H9 (cell line): ENCODE data around the gene MYOZ3. TPM values are rescaled to one million over a fixed set of nuclear protein-coding genes. Genes with fewer than 3 reads are reported as not detected.

Experiments
- DNase-seq: peaks from one replicate; pipeline ENCODE4 v3.0.0-alpha.2; 2017
- H2AFZ ChIP-seq: one replicate; pipeline ENCODE4 v1.6.1; 2013; ENCODE audit warnings: mild to moderate bottlenecking, low read length, control low read depth, moderate library complexity
- H2AK5ac ChIP-seq: 2 replicates; pipeline ENCODE4 v1.6.1; 2013; ENCODE audit warnings: low read length, control low read depth, mixed read lengths; ENCODE audit not compliant: insufficient read length
- H2BK120ac ChIP-seq: one replicate; pipeline ENCODE4 v1.6.1; 2013; ENCODE audit warnings: low read depth, mild to moderate bottlenecking, low read length, control low read depth, inconsistent platforms; ENCODE audit not compliant: poor library complexity, severe bottlenecking
- H2BK12ac ChIP-seq: 2 replicates; pipeline ENCODE4 v1.6.1; 2013; ENCODE audit warnings: low read length, control low read depth, mixed read lengths, low read depth; ENCODE audit not compliant: insufficient read length
- H2BK15ac ChIP-seq: 2 replicates; pipeline ENCODE4 v1.6.1; 2013; ENCODE audit warnings: low read depth, low read length, control low read depth
- H2BK20ac ChIP-seq: one replicate; pipeline ENCODE4 v1.6.1; 2013; ENCODE audit warnings: low read depth, mild to moderate bottlenecking, low read length, control low read depth, inconsistent platforms; ENCODE audit not compliant: poor library complexity, severe bottlenecking
- H2BK5ac ChIP-seq: 2 replicates; pipeline ENCODE4 v1.6.1; 2013; ENCODE audit warnings: low read length, control low read depth, mixed read lengths; ENCODE audit not compliant: insufficient read length
- H3K14ac ChIP-seq: 2 replicates; pipeline ENCODE4 v1.6.1; 2013; ENCODE audit warnings: low read length, control low read depth; ENCODE audit not compliant: insufficient read depth
- H3K18ac ChIP-seq: 2 replicates; pipeline ENCODE4 v1.6.1; 2013; ENCODE audit warnings: low read depth, mild to moderate bottlenecking, mixed read lengths, low read length, control low read depth; ENCODE audit not compliant: insufficient read length
- H3K23ac ChIP-seq: 2 replicates; pipeline ENCODE4 v1.6.1; 2013; ENCODE audit warnings: low read length, control low read depth, mixed read lengths, low read depth; ENCODE audit not compliant: insufficient read length
- H3K23me2 ChIP-seq: 2 replicates; pipeline ENCODE4 v1.6.1; 2013; ENCODE audit warnings: low read depth, mild to moderate bottlenecking, mixed read lengths, low read length, control low read depth; ENCODE audit not compliant: insufficient read length, poor library complexity, severe bottlenecking
- H3K27ac ChIP-seq: 2 replicates; pipeline ENCODE4 v1.5.1; 2013; ENCODE audit warnings: low read length, control low read depth, mixed read lengths, low read depth; ENCODE audit not compliant: insufficient read length
- H3K27me3 ChIP-seq: 2 replicates; pipeline ENCODE4 v1.6.1; 2013; ENCODE audit warnings: low read length, control low read depth, inconsistent platforms; ENCODE audit not compliant: insufficient read depth
- H3K4ac ChIP-seq: 2 replicates; pipeline ENCODE4 v1.6.1; 2013; ENCODE audit warnings: low read depth, mild to moderate bottlenecking, control low read depth, inconsistent platforms, low read length, moderate library complexity
- H3K4me1 ChIP-seq: 2 replicates; pipeline ENCODE4 v1.6.1; 2013; ENCODE audit warnings: low read length, control low read depth, inconsistent platforms; ENCODE audit not compliant: insufficient read depth
- H3K4me2 ChIP-seq: 2 replicates; pipeline ENCODE4 v1.6.1; 2013; ENCODE audit warnings: low read length, control low read depth, mixed read lengths; ENCODE audit not compliant: insufficient read length, insufficient read depth
- H3K56ac ChIP-seq: 2 replicates; pipeline ENCODE4 v1.6.1; 2013; ENCODE audit warnings: low read depth, mild to moderate bottlenecking, mixed read lengths, low read length, control low read depth; ENCODE audit not compliant: insufficient read length
- H3K79me1 ChIP-seq: 2 replicates; pipeline ENCODE4 v1.6.1; 2013; ENCODE audit warnings: low read depth, mild to moderate bottlenecking, moderate library complexity, low read length, control low read depth, inconsistent platforms; ENCODE audit not compliant: insufficient read depth, poor library complexity, severe bottlenecking
- H3K79me2 ChIP-seq: 2 replicates; pipeline ENCODE4 v1.6.1; 2013; ENCODE audit warnings: low read length, control low read depth, inconsistent platforms; ENCODE audit not compliant: insufficient read depth
- H3K9ac ChIP-seq: 2 replicates; pipeline ENCODE4 v1.6.1; 2013; ENCODE audit warnings: low read length, control low read depth, mixed read lengths; ENCODE audit not compliant: insufficient read length; ENCODE audit errors: extremely low read depth
- H3K9me3 ChIP-seq: one replicate; pipeline ENCODE4 v1.6.1; 2013; ENCODE audit warnings: low read depth, low read length, inconsistent platforms; ENCODE audit not compliant: control insufficient read depth
- H3T11ph ChIP-seq: one replicate; pipeline ENCODE4 v1.6.1; 2013; ENCODE audit warnings: mild to moderate bottlenecking, low read length, control low read depth, inconsistent platforms
- H4K20me1 ChIP-seq: one replicate; pipeline ENCODE4 v1.6.1; 2013; ENCODE audit not compliant: control insufficient read depth, insufficient read length, insufficient read depth
- H4K5ac ChIP-seq: 2 replicates; pipeline ENCODE4 v1.6.1; 2013; ENCODE audit warnings: low read depth, mild to moderate bottlenecking, mixed read lengths, low read length, control low read depth; ENCODE audit not compliant: insufficient read length
- H4K8ac ChIP-seq: replicated peaks from 2 replicates; pipeline ENCODE4 v1.6.1; 2013; ENCODE audit warnings: low read length, control low read depth, mixed read lengths, low read depth; ENCODE audit not compliant: insufficient read length
- H4K91ac ChIP-seq: 2 replicates; pipeline ENCODE4 v1.6.1; 2013; ENCODE audit warnings: low read depth, mild to moderate bottlenecking, moderate library complexity, mixed read lengths, low read length, control low read depth; ENCODE audit not compliant: insufficient read length
- H3K27ac Mint-ChIP-seq, 3 experiments: 2 replicates in 2 of 3; 3 replicates in 1 of 3; pipeline ENCODE4 v1.8.0; 2020 to 2021; ENCODE audit warnings: mixed read lengths in 3 of 3, mild to moderate bottlenecking in 1 of 3, moderate library complexity in 1 of 3
- H3K27me3 Mint-ChIP-seq: 2 replicates; pipeline ENCODE4 v1.8.0; 2021; ENCODE audit warnings: low read depth, mild to moderate bottlenecking, moderate library complexity, mixed read lengths
- H3K36me3 Mint-ChIP-seq, 3 experiments: 2 replicates in 2 of 3; 3 replicates in 1 of 3; pipeline ENCODE4 v1.8.0; 2020 to 2021; ENCODE audit warnings: low read depth in 3 of 3, mixed read lengths in 3 of 3; ENCODE audit not compliant: insufficient read depth in 1 of 3
- H3K4me1 Mint-ChIP-seq, 2 experiments: 2 replicates each; pipeline ENCODE4 v1.8.0; 2020; ENCODE audit warnings: mixed read lengths in 2 of 2
- H3K4me3 Mint-ChIP-seq, 2 experiments: 2 replicates in 1 of 2; 3 replicates in 1 of 2; pipeline ENCODE4 v1.8.0; 2020 to 2021; ENCODE audit warnings: mild to moderate bottlenecking in 2 of 2, mixed read lengths in 2 of 2, moderate library complexity in 1 of 2
- H3K9me3 Mint-ChIP-seq, 2 experiments: 2 replicates in 1 of 2; 3 replicates in 1 of 2; pipeline ENCODE4 v1.8.0; 2020; ENCODE audit warnings: mild to moderate bottlenecking in 2 of 2, mixed read lengths in 2 of 2, moderate library complexity in 1 of 2
- CTCF ChIP-seq: fragments of 200-600 bp; sonication (generic); conservative IDR thresholded peaks from 3 replicates; pipeline ENCODE4 v1.8.0; 2021; ENCODE audit warnings: antibody characterized with exemption, mild to moderate bottlenecking
- WGBS: extraction: QIAGEN DNeasy Blood & Tissue Kit; methylation state at CpG from one replicate; pipeline ENCODE4 v1.1.7; 2013; ENCODE audit warnings: missing lambda C conversion rate, low lambda C conversion rate, mixed read lengths; ENCODE audit not compliant: insufficient read length; ENCODE audit errors: extremely low coverage; 5-methylcytosine and 5-hydroxymethylcytosine counted together
- total RNA-seq: library from RNA; stranded (reverse); gene quantifications from 2 replicates; pipeline ENCODE4 v1.2.1, GENCODE V29; 2021

Gene MYOZ3
- total RNA-seq, 1 experiment from 2014 or later, result 18.1 TPM

GRCh38 chr5:150627731-150628545, 33.1 kb upstream of the MYOZ3 start:
- H3T11ph ChIP-seq, result no peak overlapping the region
- no peaks in the 10 kb centered on the region for H4K20me1 ChIP-seq
- H2AFZ ChIP-seq, result no peak overlapping the region
- H3K79me1 ChIP-seq, result no peaks in the 10 kb centered on the region
- peaks cover 0 to 2% of the 10 kb centered on the region in 2 experiments; a peak in 2 of 5 replicates for H3K9me3 Mint-ChIP-seq
- no peak for DNase-seq
- H3K56ac ChIP-seq, result no peak overlapping the region
- H2BK5ac ChIP-seq, result no peak overlapping the region
- H2BK12ac ChIP-seq, result no peak overlapping the region
- no peak overlapping the region for H2AK5ac ChIP-seq
- peaks cover 30% of the 10 kb centered on the region for H3K27me3 Mint-ChIP-seq
- no peak overlapping the region for H4K91ac ChIP-seq
- no peak overlapping the region for H2BK15ac ChIP-seq
- H3K23me2 ChIP-seq, result peaks cover 4% of the 10 kb centered on the region
- WGBS, result no CpG with 5 or more reads among the region's 5 CpGs
- no peak overlapping the region for H3K27ac ChIP-seq
- no peak overlapping the region for H4K8ac ChIP-seq
- no peaks in the 10 kb centered on the region for H3K9me3 ChIP-seq
- no peak overlapping the region for H3K18ac ChIP-seq
- H4K5ac ChIP-seq, result no peak overlapping the region
- no peaks in the 10 kb centered on the region for H3K4me1 ChIP-seq
- no peak overlapping the region for H3K4me3 Mint-ChIP-seq
- peak overlapping the region in 1 of 3 experiments; percentile 83; a peak in 1 of 7 replicates for H3K27ac Mint-ChIP-seq
- no peaks in the 10 kb centered on the region for H3K79me2 ChIP-seq
- TF ChIP-seq CTCF, result no peak
- H2BK20ac ChIP-seq, result no peak overlapping the region
- no peak overlapping the region for H3K4ac ChIP-seq
- no peak overlapping the region for H2BK120ac ChIP-seq
- H3K9ac ChIP-seq, result no peak overlapping the region
- no peak overlapping the region for H3K4me2 ChIP-seq
- H3K36me3 Mint-ChIP-seq, result no peaks in the 10 kb centered on the region
- H3K27me3 ChIP-seq, result no peaks in the 10 kb centered on the region; the same call in 1 of the 2 replicates
- peaks cover 14 to 37% of the 10 kb centered on the region in 2 experiments for H3K4me1 Mint-ChIP-seq
- H3K14ac ChIP-seq, result no peak overlapping the region
- H3K23ac ChIP-seq, result no peak overlapping the region
